ENCODE data around the gene TUFT1. TPM values are rescaled to one million over a fixed set of nuclear protein-coding genes. Genes with fewer than 3 reads are reported as not detected.

Gene TUFT1
- total and polyA plus RNA-seq, 11 donors = 2.1 to 13.6 (median 4.3) TPM

DNA sequence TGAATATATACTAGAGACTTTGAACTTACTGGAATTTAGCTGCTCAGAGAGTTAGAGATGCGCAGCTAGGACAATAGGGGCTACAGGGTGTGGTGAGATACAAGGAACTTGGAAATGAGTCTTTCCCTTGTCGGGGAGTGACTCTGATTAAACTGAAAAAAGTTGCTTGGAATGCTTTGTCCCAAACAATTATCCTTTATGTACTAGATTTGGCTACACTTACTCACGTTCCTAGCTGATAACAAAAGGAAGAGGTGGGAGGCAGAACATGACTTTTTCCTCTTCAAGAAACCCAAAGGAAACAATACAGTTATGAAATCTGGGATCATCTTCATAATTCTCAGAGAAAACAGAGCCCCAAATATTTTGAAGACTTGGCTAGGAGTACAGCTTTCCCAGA lies 35.9 kb upstream of the TUFT1 start:
- Histone ChIP-seq H3K4me1 (peaks cover 0 to 7% (median 0%) of the 10 kb centered on the region in 12 donors), H3K4me3 (no peak overlapping the region), H3K9me3 (no peaks in the 10 kb centered on the region), H3K27me3 (no peaks in the 10 kb centered on the region), H3K27ac (peak overlapping the region in 1 of 12 donors; percentile 53), H3K36me3 (no peaks in the 10 kb centered on the region)
- intact Hi-C loops (cut with DNase I) = no loop called here
- 29 to 43% (median 35%) methylated on average over 3 of the region's 3 CpGs for WGBS, 4 donors
- ATAC-seq = peak in 1 of 4 donors; percentile 24
- no peak for DNase-seq
- TF ChIP-seq, protein P1, sequence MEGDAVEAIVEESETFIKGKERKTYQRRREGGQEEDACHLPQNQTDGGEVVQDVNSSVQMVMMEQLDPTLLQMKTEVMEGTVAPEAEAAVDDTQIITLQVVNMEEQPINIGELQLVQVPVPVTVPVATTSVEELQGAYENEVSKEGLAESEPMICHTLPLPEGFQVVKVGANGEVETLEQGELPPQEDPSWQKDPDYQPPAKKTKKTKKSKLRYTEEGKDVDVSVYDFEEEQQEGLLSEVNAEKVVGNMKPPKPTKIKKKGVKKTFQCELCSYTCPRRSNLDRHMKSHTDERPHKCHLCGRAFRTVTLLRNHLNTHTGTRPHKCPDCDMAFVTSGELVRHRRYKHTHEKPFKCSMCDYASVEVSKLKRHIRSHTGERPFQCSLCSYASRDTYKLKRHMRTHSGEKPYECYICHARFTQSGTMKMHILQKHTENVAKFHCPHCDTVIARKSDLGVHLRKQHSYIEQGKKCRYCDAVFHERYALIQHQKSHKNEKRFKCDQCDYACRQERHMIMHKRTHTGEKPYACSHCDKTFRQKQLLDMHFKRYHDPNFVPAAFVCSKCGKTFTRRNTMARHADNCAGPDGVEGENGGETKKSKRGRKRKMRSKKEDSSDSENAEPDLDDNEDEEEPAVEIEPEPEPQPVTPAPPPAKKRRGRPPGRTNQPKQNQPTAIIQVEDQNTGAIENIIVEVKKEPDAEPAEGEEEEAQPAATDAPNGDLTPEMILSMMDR (IDR thresholded peaks at IDR 0.05) = no peak
- no peak for TF ChIP-seq POLR2A (IDR thresholded peaks at IDR 0.05)

DNA sequence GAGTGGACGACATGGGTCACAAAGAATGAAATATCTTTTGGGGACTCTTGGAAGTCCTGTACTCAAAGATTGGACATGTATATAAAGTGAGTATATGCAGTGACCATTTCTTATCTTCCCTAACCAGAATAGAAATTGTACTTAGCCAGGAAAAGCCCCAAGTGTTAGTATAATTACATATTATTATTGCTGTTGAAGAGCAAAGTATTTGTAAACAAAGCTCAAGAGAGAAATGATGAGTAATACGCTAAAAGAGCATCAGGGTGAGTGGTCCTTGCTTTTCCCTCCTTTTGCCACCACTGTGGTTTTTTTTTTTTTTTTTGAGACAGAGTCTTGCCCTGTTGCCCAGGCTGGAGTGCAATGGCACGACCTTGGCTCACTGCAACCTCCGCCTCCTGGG lies 35.4 kb upstream of the TUFT1 start:
- intact Hi-C loops (cut with DNase I) = no loop called here
- H3K27ac ChIP-seq = peak overlapping the region in 1 of 12 donors; percentile 53
- WGBS, 4 donors = 73 to 79% (median 76%) methylated on average over 4 of the region's 4 CpGs

DNA sequence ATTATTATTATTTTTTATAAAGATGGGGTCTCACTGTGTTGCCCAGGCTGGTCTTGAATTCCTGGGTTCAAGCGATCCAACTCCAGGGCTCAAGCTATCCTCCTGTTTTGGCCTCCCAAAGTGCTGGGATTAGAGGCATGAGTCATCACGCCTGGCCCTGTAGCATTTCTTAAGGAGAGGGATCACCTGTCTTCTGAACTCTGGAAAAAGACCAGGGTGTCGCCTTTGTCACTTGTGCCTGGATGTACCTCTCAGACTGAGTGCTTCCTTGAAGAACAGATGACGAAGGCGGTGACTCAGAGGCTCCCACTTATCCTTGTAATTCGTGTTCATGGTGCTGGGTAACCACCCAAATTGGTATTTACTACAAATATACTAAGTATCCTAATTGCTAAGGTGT lies 31.3 kb upstream of the TUFT1 start:
- Histone ChIP-seq H3K4me1 (peaks cover 0 to 25% (median 10%) of the 10 kb centered on the region in 12 donors), H3K27me3 (peaks cover 0 to 20% (median 6%) of the 10 kb centered on the region in 9 donors), H3K27ac (no peak overlapping the region), H3K4me3 (no peak overlapping the region), H3K36me3 (no peaks in the 10 kb centered on the region), H3K9me3 (no peaks in the 10 kb centered on the region)
- DNase-seq (no peak), ATAC-seq (no peak)
- TF ChIP-seq, protein P1 (IDR thresholded peaks at IDR 0.05) = no peak
- TF ChIP-seq POLR2A (IDR thresholded peaks at IDR 0.05) = no peak
- 87 to 91% (median 88%) methylated on average over 6 of the region's 6 CpGs for WGBS, 4 donors
- intact Hi-C loops (cut with DNase I) = no loop called here

More for the DNA sequence above, 35.4 kb upstream of the TUFT1 start:
- no peaks in the 10 kb centered on the region for H3K9me3 ChIP-seq
- H3K27me3 ChIP-seq = peaks cover 0 to 4% (median 0%) of the 10 kb centered on the region in 9 donors
- H3K4me3 ChIP-seq = no peak overlapping the region
- TF ChIP-seq, protein P1 (IDR thresholded peaks at IDR 0.05) = no peak
- TF ChIP-seq POLR2A (IDR thresholded peaks at IDR 0.05) = no peak
- H3K36me3 ChIP-seq = no peaks in the 10 kb centered on the region
- DNase-seq (no peak), ATAC-seq (no peak)
- H3K4me1 ChIP-seq = peaks cover 0 to 7% (median 0%) of the 10 kb centered on the region in 12 donors

DNA sequence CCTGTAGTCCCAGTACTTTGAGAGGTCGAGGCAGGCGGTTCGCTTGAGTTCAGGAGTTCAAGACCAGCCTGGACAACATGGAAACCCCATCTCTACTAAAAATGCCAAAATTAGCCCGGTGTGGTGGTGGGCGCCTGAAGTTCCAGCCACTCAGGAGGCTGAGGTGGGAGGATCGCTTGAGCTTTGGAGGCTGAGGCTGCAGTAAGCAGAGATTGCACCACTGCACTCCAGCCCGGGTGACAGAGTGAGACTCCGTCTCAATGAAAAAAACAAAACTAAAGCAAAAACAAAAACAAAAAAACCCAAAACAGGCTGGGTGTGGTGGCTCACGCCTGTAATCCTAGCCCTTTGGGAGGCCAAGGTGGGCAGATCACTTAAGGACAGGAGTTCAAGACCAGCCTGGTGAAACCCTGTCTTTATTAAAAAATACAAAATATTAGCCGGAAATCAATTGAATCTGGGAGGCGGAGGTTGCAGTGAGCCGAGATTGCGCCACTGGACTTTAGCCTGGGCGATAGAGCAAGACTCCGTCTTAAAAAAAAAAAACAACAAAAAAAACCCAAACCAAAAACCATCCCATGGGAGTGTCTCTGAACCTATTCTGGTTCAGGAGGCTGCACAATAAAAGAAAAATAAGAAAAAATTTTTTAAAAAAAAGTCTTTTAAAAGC lies 30.6 kb upstream of the TUFT1 start:
- Histone ChIP-seq H3K9me3 (no peaks in the 10 kb centered on the region), H3K27me3 (peaks cover 0 to 20% (median 6%) of the 10 kb centered on the region in 9 donors), H3K36me3 (no peaks in the 10 kb centered on the region), H3K27ac (no peak overlapping the region), H3K4me1 (peaks cover 0 to 23% (median 10%) of the 10 kb centered on the region in 12 donors), H3K4me3 (no peak overlapping the region)
- intact Hi-C loops (cut with DNase I) = no loop called here
- no peak for DNase-seq
- no peak for ATAC-seq
- no peak for TF ChIP-seq POLR2A (IDR thresholded peaks at IDR 0.05)
- TF ChIP-seq, protein P1 (IDR thresholded peaks at IDR 0.05) = no peak
- WGBS, 4 donors = 93 to 96% (median 94%) methylated on average over 15 of the region's 15 CpGs

All from heart left ventricle (tissue), 16 donors.